Cardiac muscle cell (in vitro differentiated cells and primary cell): ENCODE measurements around the gene AIF1. TPM values are rescaled to one million over a fixed set of nuclear protein-coding genes. Genes with fewer than 3 reads are reported as not detected.

Experiments
- DNase-seq, 2 donors: peaks; one replicate each; pipeline versions ENCODE4 v3.0.0 to v3.0.0-alpha.2; 2010 to 2017; ENCODE audit warnings: low read depth in 1 of 2, low spot score in 1 of 2
- H3K27ac ChIP-seq: fragments of 200-600 bp; sonication (generic); 2 replicates; pipeline ENCODE4 v1.5.1; 2016
- H3K27me3 ChIP-seq: fragments of 200-600 bp; sonication (generic); 2 replicates; pipeline ENCODE4 v1.6.0; 2016; ENCODE audit warnings: control low read depth
- H3K36me3 ChIP-seq: fragments of 200-600 bp; sonication (generic); 2 replicates; pipeline ENCODE4 v1.5.1; 2016; ENCODE audit warnings: control low read depth
- H3K4me1 ChIP-seq: fragments of 200-600 bp; sonication (generic); 2 replicates; pipeline ENCODE4 v1.8.1; 2017; ENCODE audit warnings: low read depth, mild to moderate bottlenecking, mixed run types
- H3K4me3 ChIP-seq: fragments of 200-600 bp; sonication (generic); 2 replicates; pipeline ENCODE4 v1.5.1; 2016; ENCODE audit warnings: mild to moderate bottlenecking
- H3K9me3 ChIP-seq: fragments of 200-600 bp; sonication (generic); 2 replicates; pipeline ENCODE4 v1.5.1; 2017; ENCODE audit warnings: low read depth, mild to moderate bottlenecking, control low read depth
- polyA plus RNA-seq: library from polyadenylated mRNA; unstranded; fragments of >200 nt; fragmentation: Nextera tagmentation; extraction: Ambion mirVana; gene quantifications from 2 replicates; pipeline ENCODE4 v1.2.1, GENCODE V29; 2016
- total RNA-seq: library from RNA; depleted of rRNA; stranded (reverse); fragments of >200 nt; gene quantifications from 2 replicates; pipeline ENCODE4 v1.2.3, GENCODE V29; 2016
- TF ChIP-seq, protein P1 (sequence below): IDR thresholded peaks from 2 replicates; pipeline ENCODE4 v1.5.1; 2012; ENCODE audit warnings: low read depth, mild to moderate bottlenecking, low read length

AIF1 gene
- total and polyA plus RNA-seq, 2 experiments from 2014 or later: 1.4 TPM; not detected in 1

DNA sequence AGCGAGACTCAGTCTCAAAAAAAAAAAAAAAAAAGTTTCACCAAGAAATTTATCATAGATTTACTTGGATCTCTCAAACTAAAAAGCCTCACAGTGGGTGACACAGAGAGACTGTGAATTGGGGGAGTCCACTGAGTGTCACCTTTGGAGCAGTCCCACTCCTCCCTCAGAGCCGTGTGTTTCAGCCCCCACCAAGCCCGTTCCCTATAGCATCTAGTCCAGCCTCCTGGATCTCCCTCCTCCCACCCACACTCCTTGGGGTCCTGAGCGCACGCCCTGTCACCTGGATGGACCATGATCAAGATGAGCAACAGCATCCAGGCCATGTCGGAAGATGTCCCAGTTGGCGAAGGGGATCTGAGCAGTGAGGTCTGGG, 22.6 kb upstream of the AIF1 start:
- H3K27ac ChIP-seq: no peak overlapping the region
- H3K4me3 ChIP-seq: no peak overlapping the region
- H3K27me3 ChIP-seq: no peaks in the 10 kb centered on the region
- H3K9me3 ChIP-seq: no peaks in the 10 kb centered on the region
- H3K36me3 ChIP-seq: no peaks in the 10 kb centered on the region
- DNase-seq: no peak
- no peaks in the 10 kb centered on the region for H3K4me1 ChIP-seq
- TF ChIP-seq, protein P1, sequence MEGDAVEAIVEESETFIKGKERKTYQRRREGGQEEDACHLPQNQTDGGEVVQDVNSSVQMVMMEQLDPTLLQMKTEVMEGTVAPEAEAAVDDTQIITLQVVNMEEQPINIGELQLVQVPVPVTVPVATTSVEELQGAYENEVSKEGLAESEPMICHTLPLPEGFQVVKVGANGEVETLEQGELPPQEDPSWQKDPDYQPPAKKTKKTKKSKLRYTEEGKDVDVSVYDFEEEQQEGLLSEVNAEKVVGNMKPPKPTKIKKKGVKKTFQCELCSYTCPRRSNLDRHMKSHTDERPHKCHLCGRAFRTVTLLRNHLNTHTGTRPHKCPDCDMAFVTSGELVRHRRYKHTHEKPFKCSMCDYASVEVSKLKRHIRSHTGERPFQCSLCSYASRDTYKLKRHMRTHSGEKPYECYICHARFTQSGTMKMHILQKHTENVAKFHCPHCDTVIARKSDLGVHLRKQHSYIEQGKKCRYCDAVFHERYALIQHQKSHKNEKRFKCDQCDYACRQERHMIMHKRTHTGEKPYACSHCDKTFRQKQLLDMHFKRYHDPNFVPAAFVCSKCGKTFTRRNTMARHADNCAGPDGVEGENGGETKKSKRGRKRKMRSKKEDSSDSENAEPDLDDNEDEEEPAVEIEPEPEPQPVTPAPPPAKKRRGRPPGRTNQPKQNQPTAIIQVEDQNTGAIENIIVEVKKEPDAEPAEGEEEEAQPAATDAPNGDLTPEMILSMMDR: no peak

DNA sequence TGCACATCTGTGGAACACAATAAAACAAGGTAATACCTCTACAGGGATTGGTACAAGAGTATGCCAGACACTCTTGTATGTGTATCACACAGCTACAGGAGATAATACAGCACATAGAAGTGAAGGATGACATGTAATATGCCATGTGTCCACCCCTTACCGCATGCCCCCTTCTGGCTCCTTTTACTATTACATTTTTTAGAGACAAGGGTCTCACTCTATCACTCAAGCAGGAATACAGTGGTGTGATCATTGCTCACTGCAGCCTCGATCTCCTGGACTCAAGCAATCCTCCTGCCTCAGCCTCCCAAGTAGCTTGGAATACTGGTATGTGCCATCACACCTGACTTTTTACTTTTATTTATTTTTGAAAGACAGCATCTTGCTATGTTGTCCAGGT, 18.0 kb upstream of the AIF1 start:
- Histone ChIP-seq H3K4me1 (no peaks in the 10 kb centered on the region), H3K4me3 (no peak overlapping the region), H3K27me3 (no peaks in the 10 kb centered on the region), H3K36me3 (no peaks in the 10 kb centered on the region), H3K27ac (no peak overlapping the region), H3K9me3 (no peaks in the 10 kb centered on the region)
- DNase-seq: peak; percentile 26 to 49
- TF ChIP-seq, protein P1: peak; percentile 30

DNA sequence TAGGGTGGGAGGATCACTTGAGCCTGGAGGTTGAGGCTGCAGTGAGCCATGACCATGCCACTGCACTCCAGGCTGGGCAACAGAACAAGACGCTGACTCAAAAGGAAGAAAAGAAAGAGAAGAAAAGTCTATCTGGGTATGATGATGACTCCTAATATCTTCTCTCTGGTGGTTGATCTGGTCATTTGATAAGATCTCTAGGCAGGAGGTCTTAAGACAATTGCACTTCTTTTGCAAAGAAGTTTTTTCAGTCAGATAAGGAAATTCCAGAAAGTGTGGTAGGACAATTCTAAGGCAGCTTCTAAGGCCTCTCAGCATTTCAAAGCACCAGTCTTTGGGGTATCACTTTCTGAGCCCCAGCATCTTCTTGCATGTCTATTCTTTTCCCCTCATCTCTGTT, 7.7 kb upstream of the AIF1 start:
- H3K4me1 ChIP-seq: no peaks in the 10 kb centered on the region
- TF ChIP-seq, protein P1: no peak

DNA sequence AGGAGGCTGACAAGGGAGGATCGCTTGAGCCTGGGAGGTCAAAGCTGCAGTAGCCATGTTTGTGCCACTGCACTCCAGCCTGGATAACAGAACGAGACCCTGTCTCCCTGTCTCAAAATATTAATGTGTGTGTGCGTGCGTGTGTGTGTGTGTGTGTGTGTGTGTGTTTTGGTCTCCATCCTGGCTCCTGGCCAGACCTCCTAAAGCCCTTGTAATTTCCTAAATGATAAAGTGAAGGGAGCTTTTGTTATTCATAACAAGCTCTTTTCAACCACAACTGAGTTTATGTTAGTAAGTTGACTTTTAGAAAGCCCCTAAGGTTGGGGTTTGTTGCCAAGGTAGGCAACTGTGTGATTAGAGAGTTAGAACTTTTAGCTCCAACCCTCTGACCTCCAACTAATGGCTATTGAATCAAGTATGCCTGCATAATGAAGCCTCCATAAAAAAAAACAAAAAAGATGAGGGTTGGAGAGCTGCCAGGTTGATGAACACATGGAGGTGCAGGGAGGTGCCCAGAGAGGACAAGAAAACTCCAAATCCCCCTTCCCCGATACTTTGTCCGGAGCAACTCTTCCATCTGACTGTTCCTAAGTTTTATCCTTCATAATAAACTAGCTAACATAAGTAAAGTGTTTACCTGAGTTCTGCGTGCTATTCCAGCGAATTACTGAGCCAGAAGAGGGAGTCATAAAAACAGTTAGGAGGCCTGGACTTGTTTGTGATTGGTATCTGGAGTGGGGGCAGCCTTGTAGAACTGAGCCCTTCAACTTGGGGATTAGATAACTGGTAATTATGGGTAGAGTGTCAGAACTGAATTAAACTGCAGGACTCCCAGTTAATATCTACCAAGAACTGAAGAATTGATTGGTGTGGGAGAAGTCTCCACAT, 5.3 kb upstream of the AIF1 start:
- no peaks in the 10 kb centered on the region for H3K27me3 ChIP-seq
- H3K36me3 ChIP-seq: no peaks in the 10 kb centered on the region
- DNase-seq: peak in 1 of 2 donors; percentile 56
- H3K4me3 ChIP-seq: no peak overlapping the region
- H3K4me1 ChIP-seq: peaks cover 1% of the 10 kb centered on the region
- H3K9me3 ChIP-seq: no peaks in the 10 kb centered on the region
- H3K27ac ChIP-seq: no peak overlapping the region
- TF ChIP-seq, protein P1: no peak

More for the DNA sequence above, 7.7 kb upstream of the AIF1 start:
- Histone ChIP-seq H3K9me3 (no peaks in the 10 kb centered on the region), H3K36me3 (no peaks in the 10 kb centered on the region), H3K27me3 (no peaks in the 10 kb centered on the region), H3K27ac (no peak overlapping the region), H3K4me3 (no peak overlapping the region)
- no peak for DNase-seq

DNA sequence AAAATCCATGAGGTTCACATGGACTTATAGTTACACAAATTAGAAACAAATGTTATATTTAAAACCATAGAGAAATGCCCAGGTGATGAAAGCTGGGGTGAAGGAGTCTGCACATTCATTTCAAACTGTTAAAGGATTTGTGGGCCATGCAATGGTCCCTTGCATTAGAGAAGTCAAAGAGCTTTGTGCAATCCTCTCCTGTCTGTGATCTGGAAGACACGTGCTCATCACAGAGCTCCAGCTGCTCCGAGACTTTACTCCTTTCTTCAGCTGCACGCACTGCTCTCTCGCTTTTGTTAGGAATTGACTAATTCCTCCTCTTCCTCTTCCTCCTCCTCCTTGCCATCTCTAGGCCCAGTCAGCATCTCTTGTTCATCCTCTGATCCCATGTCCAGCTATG, 4.1 kb upstream of the AIF1 start:
- H3K27ac ChIP-seq: no peak overlapping the region
- H3K4me1 ChIP-seq: peaks cover 3% of the 10 kb centered on the region
- no peak overlapping the region for H3K4me3 ChIP-seq
- TF ChIP-seq, protein P1: no peak
- no peaks in the 10 kb centered on the region for H3K9me3 ChIP-seq
- no peak for DNase-seq
- H3K27me3 ChIP-seq: no peaks in the 10 kb centered on the region
- H3K36me3 ChIP-seq: no peaks in the 10 kb centered on the region
